ENCODE data around the gene SYNJ2. TPM values are rescaled to one million over a fixed set of nuclear protein-coding genes. Genes with fewer than 3 reads are reported as not detected.

SYNJ2 gene
- total and polyA plus RNA-seq, 3 donors from 2014 or later = 5.8 to 17.7 (median 7.6) TPM

DNA sequence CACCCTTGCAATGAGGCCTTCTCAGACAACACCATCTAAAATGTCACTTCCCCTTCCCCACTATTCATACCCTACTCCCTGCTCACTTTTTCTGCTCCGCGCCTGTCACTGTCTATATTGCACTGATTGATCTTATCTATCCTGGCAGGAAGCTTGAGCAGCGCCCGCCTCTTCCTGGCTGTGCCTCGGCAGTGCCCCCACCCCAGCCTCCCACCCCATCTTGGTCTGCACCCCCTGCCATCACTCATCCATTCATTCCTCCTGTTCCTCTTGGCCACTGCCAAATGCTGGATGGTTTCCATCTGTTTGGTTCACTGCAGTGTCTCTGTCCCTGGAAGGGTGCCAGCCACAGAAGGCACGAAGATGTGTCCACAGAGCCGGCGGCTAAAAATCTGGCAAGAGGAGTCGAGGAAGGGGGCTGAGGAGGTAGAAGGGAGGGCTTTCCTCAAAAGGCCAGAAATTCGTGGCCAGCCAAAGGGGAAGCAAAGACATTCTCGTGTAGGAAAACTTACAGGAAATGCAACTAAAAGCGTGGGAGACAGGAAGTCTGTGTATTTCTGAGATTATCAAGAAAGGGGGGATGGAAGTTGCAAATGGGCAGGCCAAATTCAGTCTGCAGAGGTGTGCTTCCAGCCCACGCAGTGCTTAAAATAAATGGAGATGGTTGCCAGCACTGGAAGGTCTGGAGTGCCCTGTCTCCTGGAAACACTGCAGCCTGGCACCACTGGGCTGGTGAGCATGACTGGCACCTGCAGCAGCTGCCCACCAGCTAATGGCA lies 27.6 kb downstream of the SYNJ2 start:
- peak; percentile 59 for DNase-seq
- TF ChIP-seq POLR2A (IDR thresholded peaks at IDR 0.05) = no peak
- TF ChIP-seq, protein P1, sequence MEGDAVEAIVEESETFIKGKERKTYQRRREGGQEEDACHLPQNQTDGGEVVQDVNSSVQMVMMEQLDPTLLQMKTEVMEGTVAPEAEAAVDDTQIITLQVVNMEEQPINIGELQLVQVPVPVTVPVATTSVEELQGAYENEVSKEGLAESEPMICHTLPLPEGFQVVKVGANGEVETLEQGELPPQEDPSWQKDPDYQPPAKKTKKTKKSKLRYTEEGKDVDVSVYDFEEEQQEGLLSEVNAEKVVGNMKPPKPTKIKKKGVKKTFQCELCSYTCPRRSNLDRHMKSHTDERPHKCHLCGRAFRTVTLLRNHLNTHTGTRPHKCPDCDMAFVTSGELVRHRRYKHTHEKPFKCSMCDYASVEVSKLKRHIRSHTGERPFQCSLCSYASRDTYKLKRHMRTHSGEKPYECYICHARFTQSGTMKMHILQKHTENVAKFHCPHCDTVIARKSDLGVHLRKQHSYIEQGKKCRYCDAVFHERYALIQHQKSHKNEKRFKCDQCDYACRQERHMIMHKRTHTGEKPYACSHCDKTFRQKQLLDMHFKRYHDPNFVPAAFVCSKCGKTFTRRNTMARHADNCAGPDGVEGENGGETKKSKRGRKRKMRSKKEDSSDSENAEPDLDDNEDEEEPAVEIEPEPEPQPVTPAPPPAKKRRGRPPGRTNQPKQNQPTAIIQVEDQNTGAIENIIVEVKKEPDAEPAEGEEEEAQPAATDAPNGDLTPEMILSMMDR (IDR thresholded peaks at IDR 0.05) = no peak
- no peak overlapping the region for H3K27ac ChIP-seq
- intact Hi-C loops (cut with DNase I; ENCODE audit: low total_unique reads) = no loop called here
- peaks cover 10% of the 10 kb centered on the region for H3K4me1 ChIP-seq
- H3K4me3 ChIP-seq = no peak overlapping the region
- no peaks in the 10 kb centered on the region for H3K9me3 ChIP-seq
- no peaks in the 10 kb centered on the region for H3K36me3 ChIP-seq (ENCODE audit: low read depth, missing control alignments)
- WGBS, 2 donors = 42 to 53% methylated on average over 13 of the region's 13 CpGs
- no peaks in the 10 kb centered on the region for H3K27me3 ChIP-seq

DNA sequence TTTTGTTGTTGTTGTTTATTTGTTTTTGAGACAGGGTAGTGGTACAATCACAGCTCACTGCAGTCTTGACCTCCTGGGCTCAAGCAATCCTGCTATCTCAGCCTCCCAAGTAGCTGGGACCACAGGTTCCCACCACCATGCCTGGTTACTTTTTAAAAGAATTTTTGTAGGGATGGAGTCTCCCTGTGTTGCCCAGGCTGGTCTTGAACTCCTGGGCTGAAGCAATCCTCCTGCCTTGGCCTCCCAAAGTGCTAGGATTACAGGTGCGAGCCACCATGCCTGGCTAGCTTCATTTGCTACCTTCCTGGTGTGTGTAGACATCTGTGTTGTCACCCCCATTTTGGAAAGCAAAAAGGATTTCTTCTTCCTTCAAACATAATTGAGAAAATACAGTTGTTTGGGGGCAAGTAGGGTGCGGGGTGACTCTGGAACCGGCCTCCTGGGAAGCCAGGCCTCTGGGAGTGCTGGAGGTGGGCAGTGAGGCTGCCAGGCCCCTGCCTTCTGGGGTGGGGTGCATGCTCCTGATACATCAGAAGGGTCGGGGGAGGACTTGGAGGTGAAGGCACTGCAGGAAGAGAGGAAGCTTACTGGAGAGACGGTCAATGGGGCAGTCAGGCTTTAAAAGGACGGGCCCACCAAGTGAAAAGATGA lies 28.4 kb downstream of the SYNJ2 start:
- Histone ChIP-seq H3K27me3 (no peaks in the 10 kb centered on the region), H3K27ac (no peak overlapping the region), H3K36me3 (ENCODE audit: low read depth, missing control alignments) (no peaks in the 10 kb centered on the region), H3K4me1 (peaks cover 10% of the 10 kb centered on the region), H3K4me3 (no peak overlapping the region), H3K9me3 (no peaks in the 10 kb centered on the region)
- DNase-seq = no peak
- intact Hi-C loops (cut with DNase I; ENCODE audit: low total_unique reads) = no loop called here
- WGBS, 2 donors = 96% methylated on average over 6 of the region's 6 CpGs
- no peak for TF ChIP-seq POLR2A (IDR thresholded peaks at IDR 0.05)
- TF ChIP-seq, protein P1 (IDR thresholded peaks at IDR 0.05) = no peak

DNA sequence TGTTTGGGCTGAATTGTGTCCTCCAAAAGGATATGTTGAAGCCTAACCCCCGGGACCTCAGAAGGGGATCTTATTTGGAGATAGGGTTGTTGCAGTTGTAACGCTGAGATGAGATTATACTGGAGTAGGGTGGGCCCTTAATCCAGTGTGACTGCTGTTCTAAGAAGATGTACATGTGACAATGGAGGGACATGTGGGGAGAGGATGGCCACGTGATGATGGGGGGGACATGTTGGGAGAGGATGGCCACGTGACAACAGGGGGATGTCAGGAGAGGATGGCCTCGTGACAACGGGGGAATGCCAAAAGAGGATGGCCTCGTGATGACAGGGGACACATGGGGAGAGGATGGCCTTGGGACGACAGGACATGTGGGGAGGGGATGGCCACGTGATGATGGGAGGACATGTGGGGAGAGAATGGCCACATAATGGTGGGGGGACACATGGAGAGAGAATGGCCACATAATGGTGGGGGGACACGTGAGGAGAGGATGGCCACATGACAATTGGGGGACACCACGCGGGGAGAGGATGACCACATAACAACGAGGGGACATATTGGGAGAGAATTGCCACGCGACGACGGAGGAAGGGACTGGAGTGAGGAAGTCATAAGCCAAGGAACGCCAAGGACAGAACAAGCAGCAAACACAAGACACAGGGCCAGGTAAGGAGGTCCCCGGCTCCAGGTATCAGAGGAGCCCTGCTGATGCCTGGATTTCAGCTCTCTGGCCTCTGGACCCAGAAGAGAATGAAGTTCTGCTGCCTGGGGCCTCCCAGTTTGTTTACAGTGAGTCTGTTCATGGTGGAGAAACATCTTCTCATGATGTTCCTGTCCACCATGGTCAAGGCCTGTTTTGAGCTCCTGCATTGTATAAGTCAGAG lies 29.2 kb downstream of the SYNJ2 start:
- H3K36me3 ChIP-seq (ENCODE audit: low read depth, missing control alignments) = no peaks in the 10 kb centered on the region
- DNase-seq = no peak
- H3K4me1 ChIP-seq = peaks cover 10% of the 10 kb centered on the region
- TF ChIP-seq, protein P1 (IDR thresholded peaks at IDR 0.05) = no peak
- TF ChIP-seq POLR2A (IDR thresholded peaks at IDR 0.05) = no peak
- H3K27ac ChIP-seq = no peak overlapping the region
- H3K9me3 ChIP-seq = no peaks in the 10 kb centered on the region
- 94% methylated on average over 18 to 19 of the region's 19 CpGs for WGBS, 2 donors
- intact Hi-C loops (cut with DNase I; ENCODE audit: low total_unique reads) = no loop called here
- no peaks in the 10 kb centered on the region for H3K27me3 ChIP-seq
- no peak overlapping the region for H3K4me3 ChIP-seq

DNA sequence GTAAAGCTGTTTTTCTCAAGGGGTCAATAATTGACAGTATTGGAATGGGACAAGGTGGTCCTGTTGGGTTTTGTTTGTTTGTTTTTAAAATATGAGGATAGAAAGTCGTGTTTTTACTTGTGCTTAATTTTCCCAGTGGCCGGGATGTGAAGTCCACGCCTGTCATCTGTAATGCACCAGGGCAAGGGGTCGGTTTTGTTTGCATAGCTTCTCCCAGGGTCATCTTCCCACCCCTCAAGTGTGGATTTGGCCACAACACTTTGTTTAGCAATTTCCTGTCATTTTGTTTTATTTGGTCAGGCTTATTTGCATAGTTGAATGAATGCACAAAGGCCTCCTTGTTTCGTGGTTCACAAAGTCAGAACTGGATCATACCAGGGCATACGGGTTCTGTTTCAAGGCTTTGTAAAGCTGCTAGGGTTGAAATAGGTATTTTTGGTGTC lies 29.8 kb downstream of the SYNJ2 start:
- TF ChIP-seq POLR2A (IDR thresholded peaks at IDR 0.05) = no peak
- TF ChIP-seq, protein P1 (IDR thresholded peaks at IDR 0.05) = no peak
- Histone ChIP-seq H3K27ac (no peak overlapping the region), H3K9me3 (no peaks in the 10 kb centered on the region), H3K4me3 (no peak overlapping the region), H3K4me1 (peaks cover 10% of the 10 kb centered on the region), H3K36me3 (ENCODE audit: low read depth, missing control alignments) (no peaks in the 10 kb centered on the region), H3K27me3 (no peaks in the 10 kb centered on the region)
- intact Hi-C loops (cut with DNase I; ENCODE audit: low total_unique reads) = no loop called here
- no peak for DNase-seq
- 88 to 95% methylated on average over 6 of the region's 6 CpGs for WGBS, 2 donors
